VCaP (cell line): ENCODE data around the gene SSH2.

ENCODE experiments used
- H3K27ac ChIP-seq: fragments of 450-650 bp; 2 replicates; pipeline ENCODE4 v1.5.1; 2017
- CTCF ChIP-seq: fragments of 450-650 bp; conservative IDR thresholded peaks from 2 replicates; pipeline ENCODE4 v1.5.1; 2017; ENCODE audit warnings: mild to moderate bottlenecking, moderate library complexity

The SSH2 gene

GRCh38 chr17:29588017-29588561 lies 341.9 kb downstream of the SSH2 start:
- H3K27ac ChIP-seq, result peak overlapping the region; percentile 98

GRCh38 chr17:29587591-29587990 lies 342.4 kb downstream of the SSH2 start:
- no peak for TF ChIP-seq CTCF
- peak overlapping the region; percentile 98 for H3K27ac ChIP-seq

More at GRCh38 chr17:29588017-29588561, 341.9 kb downstream of the SSH2 start:
- no peak for TF ChIP-seq CTCF

- TF ChIP-seq CTCF, result no peak
- H3K27ac ChIP-seq, result peak overlapping the region; percentile 98
These were observed 343.2 kb downstream of the SSH2 start for GRCh38 chr17:29586676-29587469.

GRCh38 chr17:29585080-29585751 lies 344.8 kb downstream of the SSH2 start:
- no peak for TF ChIP-seq CTCF
- H3K27ac ChIP-seq, result no peak overlapping the region

GRCh38 chr17:29584452-29585079 lies 345.5 kb downstream of the SSH2 start:
- H3K27ac ChIP-seq, result no peak overlapping the region
- TF ChIP-seq CTCF, result no peak

- H3K27ac ChIP-seq, result no peak overlapping the region
- TF ChIP-seq CTCF, result no peak
These were observed 346.4 kb downstream of the SSH2 start for GRCh38 chr17:29583324-29584248.
